Measurements from ENCODE around the gene BAAT. TPM values are rescaled to one million over a fixed set of nuclear protein-coding genes. Genes with fewer than 3 reads are reported as not detected.

The BAAT gene
- total RNA-seq, 1 experiment from 2014 or later = not detected

DNA sequence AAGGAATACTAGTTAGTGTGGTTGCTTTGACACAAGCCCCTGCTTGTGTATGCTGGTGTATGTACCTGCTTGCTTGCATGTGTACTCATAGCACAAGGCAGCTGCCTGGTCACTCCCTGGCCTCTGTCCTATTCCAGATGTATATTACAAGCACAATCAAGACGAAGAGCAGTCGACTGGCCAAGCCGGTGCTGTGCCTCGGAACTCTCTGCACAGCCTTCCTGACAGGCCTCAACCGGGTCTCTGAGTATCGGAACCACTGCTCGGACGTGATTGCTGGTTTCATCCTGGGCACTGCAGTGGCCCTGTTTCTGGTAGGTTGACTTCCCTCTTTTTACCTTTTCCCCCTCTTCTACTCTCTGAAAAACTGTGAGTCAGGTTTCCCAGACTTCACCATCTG lies 72.1 kb downstream of the BAAT start:
- Histone ChIP-seq H4K20me1 (ENCODE audit: insufficient read depth) (no peaks in the 10 kb centered on the region; the same call in 1 of the 2 replicates), H3K36me3 (ENCODE audit: low read depth) (no peaks in the 10 kb centered on the region), H3K27ac (no peak overlapping the region), H3K4me1 (replicated peaks; ENCODE audit: insufficient read depth) (no peaks in the 10 kb centered on the region), H3K9me2 (ENCODE audit: insufficient read depth) (no peaks in the 10 kb centered on the region), H3K79me2 (ENCODE audit: low read depth) (no peaks in the 10 kb centered on the region), H3F3A (ENCODE audit: insufficient read depth, low read depth) (no peaks in the 10 kb centered on the region), H2AFZ (no peak overlapping the region), H3K4me2 (no peak overlapping the region), H3K9me3 (ENCODE audit: insufficient read depth, low read depth) (no peaks in the 10 kb centered on the region), H3K27me3 (ENCODE audit: insufficient read depth, low read depth) (peaks cover 36% of the 10 kb centered on the region), H3K4me3 (no peak overlapping the region)
- ChIA-PET POLR2A (ENCODE audit: unreplicated experiment) (no interaction called here), CTCF (interaction anchor here (1.4 kb wide), 1 partner anchor 711 kb away, joined by 28 read pairs; no protein-coding TSS in a partner anchor)
- TF ChIP-seq EZH2 (IDR thresholded peaks at IDR 0.05; ENCODE audit: low read depth) = no peak
- TF ChIP-seq, protein P1, sequence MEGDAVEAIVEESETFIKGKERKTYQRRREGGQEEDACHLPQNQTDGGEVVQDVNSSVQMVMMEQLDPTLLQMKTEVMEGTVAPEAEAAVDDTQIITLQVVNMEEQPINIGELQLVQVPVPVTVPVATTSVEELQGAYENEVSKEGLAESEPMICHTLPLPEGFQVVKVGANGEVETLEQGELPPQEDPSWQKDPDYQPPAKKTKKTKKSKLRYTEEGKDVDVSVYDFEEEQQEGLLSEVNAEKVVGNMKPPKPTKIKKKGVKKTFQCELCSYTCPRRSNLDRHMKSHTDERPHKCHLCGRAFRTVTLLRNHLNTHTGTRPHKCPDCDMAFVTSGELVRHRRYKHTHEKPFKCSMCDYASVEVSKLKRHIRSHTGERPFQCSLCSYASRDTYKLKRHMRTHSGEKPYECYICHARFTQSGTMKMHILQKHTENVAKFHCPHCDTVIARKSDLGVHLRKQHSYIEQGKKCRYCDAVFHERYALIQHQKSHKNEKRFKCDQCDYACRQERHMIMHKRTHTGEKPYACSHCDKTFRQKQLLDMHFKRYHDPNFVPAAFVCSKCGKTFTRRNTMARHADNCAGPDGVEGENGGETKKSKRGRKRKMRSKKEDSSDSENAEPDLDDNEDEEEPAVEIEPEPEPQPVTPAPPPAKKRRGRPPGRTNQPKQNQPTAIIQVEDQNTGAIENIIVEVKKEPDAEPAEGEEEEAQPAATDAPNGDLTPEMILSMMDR (conservative IDR thresholded peaks at IDR 0.05) = no peak
- no peak for DNase-seq
- no TSS peak for BruUV-seq (replicated peaks)
- intact Hi-C loops (cut with micrococcal nuclease; ENCODE audit: unreplicated experiment) = no loop called here

DNA sequence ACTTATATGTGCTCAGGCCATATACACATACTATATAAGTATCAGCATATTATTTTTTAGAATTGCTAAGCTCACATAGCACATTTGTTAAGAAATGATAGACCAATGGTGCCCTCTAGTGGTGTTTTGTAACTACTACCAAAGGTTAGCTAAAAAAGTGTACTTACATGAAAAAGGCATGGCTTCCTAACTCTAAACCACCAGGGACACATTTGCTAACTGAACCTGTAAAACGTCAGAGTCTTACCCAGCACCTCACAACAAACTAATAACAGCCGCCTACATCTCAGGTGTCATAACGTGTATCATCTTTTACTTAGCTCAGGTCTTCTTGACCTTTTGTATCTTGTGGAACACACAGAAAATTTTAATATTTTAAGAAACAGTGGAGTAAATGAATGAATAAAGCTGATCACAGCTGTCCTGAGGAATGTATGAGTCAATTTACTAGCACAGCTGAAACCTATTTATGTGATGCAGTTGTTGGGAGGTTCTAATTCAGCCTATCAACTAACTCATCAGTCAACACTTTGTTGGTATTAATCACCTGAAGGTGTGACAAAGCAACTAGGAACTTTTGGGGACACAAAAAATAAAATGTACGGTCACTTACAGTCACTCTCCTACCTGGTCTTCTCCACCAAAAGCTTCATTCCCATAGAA lies 72.9 kb downstream of the BAAT start:
- no peaks in the 10 kb centered on the region; the same call in 1 of the 2 replicates for H4K20me1 ChIP-seq (ENCODE audit: insufficient read depth)
- H2AFZ ChIP-seq = no peak overlapping the region
- peak in 1 of 2 experiments; percentile 61 for DNase-seq
- H3K4me2 ChIP-seq = no peak overlapping the region
- no TSS peak for BruUV-seq (replicated peaks)
- H3K27me3 ChIP-seq (ENCODE audit: insufficient read depth, low read depth) = peaks cover 42% of the 10 kb centered on the region
- H3K9me3 ChIP-seq (ENCODE audit: insufficient read depth, low read depth) = no peaks in the 10 kb centered on the region
- CTCF ChIA-PET = interaction anchor here (0.5 to 1.4 kb wide), 3 partner anchors 193 to 711 kb away, joined by 5 to 28 read pairs (median 6); no protein-coding TSS in a partner anchor
- intact Hi-C loops (cut with micrococcal nuclease; ENCODE audit: unreplicated experiment) = loop anchor here (1.0 kb wide), 3 partner anchors 193 to 710 kb away; no protein-coding TSS in a partner anchor
- no peak overlapping the region for H3K4me3 ChIP-seq
- H3K27ac ChIP-seq = no peak overlapping the region
- no peaks in the 10 kb centered on the region for H3K4me1 ChIP-seq (replicated peaks; ENCODE audit: insufficient read depth)
- no peaks in the 10 kb centered on the region for H3K79me2 ChIP-seq (ENCODE audit: low read depth)
- no peaks in the 10 kb centered on the region for H3K9me2 ChIP-seq (ENCODE audit: insufficient read depth)
- POLR2A ChIA-PET (ENCODE audit: unreplicated experiment) = no interaction called here
- no peak for TF ChIP-seq EZH2 (IDR thresholded peaks at IDR 0.05; ENCODE audit: low read depth)
- TF ChIP-seq, protein P1 (conservative IDR thresholded peaks at IDR 0.05) = peak; percentile 83
- H3F3A ChIP-seq (ENCODE audit: insufficient read depth, low read depth) = no peaks in the 10 kb centered on the region
- H3K36me3 ChIP-seq (ENCODE audit: low read depth) = no peaks in the 10 kb centered on the region

DNA sequence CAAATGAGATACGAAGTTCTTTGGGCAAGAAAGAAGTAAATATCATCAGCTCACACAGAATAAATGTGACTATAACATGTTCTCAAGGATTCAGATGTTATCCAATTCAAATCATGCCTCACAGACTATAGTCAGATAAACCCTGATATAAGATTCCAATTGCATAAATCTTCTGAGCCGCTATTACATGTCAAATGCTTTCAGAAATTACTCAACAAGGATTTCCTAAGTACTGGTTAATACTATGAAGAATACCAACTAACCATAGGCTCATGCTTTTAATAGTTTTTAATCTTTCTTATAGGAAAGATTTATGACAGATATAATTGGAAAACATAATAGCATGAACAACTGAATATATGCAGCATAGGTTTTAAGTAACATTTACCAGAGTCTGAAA lies 73.6 kb downstream of the BAAT start:
- H4K20me1 ChIP-seq (ENCODE audit: insufficient read depth) = no peaks in the 10 kb centered on the region; the same call in 1 of the 2 replicates
- no peaks in the 10 kb centered on the region for H3K36me3 ChIP-seq (ENCODE audit: low read depth)
- H3K4me2 ChIP-seq = no peak overlapping the region
- H3K79me2 ChIP-seq (ENCODE audit: low read depth) = no peaks in the 10 kb centered on the region
- intact Hi-C loops (cut with micrococcal nuclease; ENCODE audit: unreplicated experiment) = loop anchor here (1.0 kb wide), 3 partner anchors 192 to 709 kb away; no protein-coding TSS in a partner anchor
- CTCF ChIA-PET = interaction anchor here (1.2 to 1.4 kb wide), 2 partner anchors 192 to 710 kb away, joined by 6 to 28 read pairs; no protein-coding TSS in a partner anchor
- H3K4me3 ChIP-seq = no peak overlapping the region
- BruUV-seq (replicated peaks) = no TSS peak
- no peaks in the 10 kb centered on the region for H3K9me2 ChIP-seq (ENCODE audit: insufficient read depth)
- TF ChIP-seq EZH2 (IDR thresholded peaks at IDR 0.05; ENCODE audit: low read depth) = no peak
- peaks cover 39% of the 10 kb centered on the region for H3K27me3 ChIP-seq (ENCODE audit: insufficient read depth, low read depth)
- POLR2A ChIA-PET (ENCODE audit: unreplicated experiment) = no interaction called here
- no peak overlapping the region for H3K27ac ChIP-seq
- no peaks in the 10 kb centered on the region for H3F3A ChIP-seq (ENCODE audit: insufficient read depth, low read depth)
- H3K4me1 ChIP-seq (replicated peaks; ENCODE audit: insufficient read depth) = no peaks in the 10 kb centered on the region
- no peaks in the 10 kb centered on the region for H3K9me3 ChIP-seq (ENCODE audit: insufficient read depth, low read depth)
- DNase-seq = no peak
- no peak overlapping the region for H2AFZ ChIP-seq

Other genes starting within 250 kb of the BAAT start
- gene MRPL50, start 13.6 kb upstream of the BAAT start, total RNA-seq (2021) = 7.6 and 11.9 TPM in 2 replicates
- gene ZNF189, start 13.8 kb upstream of the BAAT start, total RNA-seq (2021) = 5.9 and 9.4 TPM in 2 replicates
- gene ALDOB, start 50.8 kb upstream of the BAAT start, total RNA-seq (2021) = not detected in 2 replicates
- 55.8 and 58.7 TPM in 2 replicates for gene RNF20, start 148.8 kb upstream of the BAAT start, total RNA-seq (2021)
- gene PPP3R2, start 210.0 kb upstream of the BAAT start, total RNA-seq (2021) = not detected in 2 replicates